Activated CD8-positive, alpha-beta memory T cell treated with anti-CD3 and anti-CD28 coated beads, Interleukin-2, amount 50 U/mL, for 48 hours (primary cell): ENCODE data around the gene NCKAP5.

Experiments
- DNase-seq: peaks from one replicate; pipeline ENCODE4 v3.0.0-alpha.2; 2020

NCKAP5 gene

GRCh38 chr2:133369901-133370658 is 198.2 kb downstream of the NCKAP5 start:
- no peak for DNase-seq

GRCh38 chr2:133365117-133365516 is 203.1 kb downstream of the NCKAP5 start:
- DNase-seq: no peak

GRCh38 chr2:133364636-133365035 is 203.6 kb downstream of the NCKAP5 start:
- no peak for DNase-seq

GRCh38 chr2:133363884-133364283 is 204.4 kb downstream of the NCKAP5 start:
- DNase-seq: no peak

GRCh38 chr2:133362061-133362476 is 206.2 kb downstream of the NCKAP5 start:
- DNase-seq: no peak

- DNase-seq: no peak
Measured at GRCh38 chr2:133360882-133361281, 207.4 kb downstream of the NCKAP5 start.

- DNase-seq: no peak
Measured at GRCh38 chr2:133360190-133360589, 208.1 kb downstream of the NCKAP5 start.

GRCh38 chr2:133352719-133353118 is 215.5 kb downstream of the NCKAP5 start:
- DNase-seq: no peak

- DNase-seq: no peak
Measured at GRCh38 chr2:133346654-133347053, 221.6 kb downstream of the NCKAP5 start.

- no peak for DNase-seq
Measured at GRCh38 chr2:133345638-133346037, 222.6 kb downstream of the NCKAP5 start.

- no peak for DNase-seq
Measured at GRCh38 chr2:133344849-133345248, 223.4 kb downstream of the NCKAP5 start.

- DNase-seq: no peak
Measured at GRCh38 chr2:133343018-133343352, 225.3 kb downstream of the NCKAP5 start.

- no peak for DNase-seq
Measured at GRCh38 chr2:133342286-133343017, 225.8 kb downstream of the NCKAP5 start.

GRCh38 chr2:133341575-133341974 is 226.7 kb downstream of the NCKAP5 start:
- no peak for DNase-seq

GRCh38 chr2:133338224-133338623 is 230.0 kb downstream of the NCKAP5 start:
- DNase-seq: no peak

- DNase-seq: no peak
Measured at GRCh38 chr2:133334923-133335322, 233.3 kb downstream of the NCKAP5 start.

- no peak for DNase-seq
Measured at GRCh38 chr2:133333181-133333580, 235.1 kb downstream of the NCKAP5 start.

- no peak for DNase-seq
Measured at GRCh38 chr2:133331436-133331835, 236.8 kb downstream of the NCKAP5 start.

GRCh38 chr2:133326652-133327397 is 241.4 kb downstream of the NCKAP5 start:
- DNase-seq: no peak

GRCh38 chr2:133324150-133324561 is 244.1 kb downstream of the NCKAP5 start:
- DNase-seq: no peak

GRCh38 chr2:133322909-133323308 is 245.4 kb downstream of the NCKAP5 start:
- DNase-seq: no peak

GRCh38 chr2:133317178-133317577 is 251.1 kb downstream of the NCKAP5 start:
- DNase-seq: no peak

- no peak for DNase-seq
Measured at GRCh38 chr2:133316557-133316956, 251.7 kb downstream of the NCKAP5 start.

GRCh38 chr2:133315280-133315679 is 253.0 kb downstream of the NCKAP5 start:
- DNase-seq: no peak
